ENCODE results near the gene SPIB. TPM values are rescaled to one million over a fixed set of nuclear protein-coding genes. Genes with fewer than 3 reads are reported as not detected.
"Not testable (repeated sequence)": the region's sequence is repeated elsewhere in the genome, so short reads cannot be mapped to it uniquely, and the experiment has no call there.

The SPIB gene
- polyA plus RNA-seq, 3 donors, result 0.97 to 1.4 (median 0.99) TPM

DNA sequence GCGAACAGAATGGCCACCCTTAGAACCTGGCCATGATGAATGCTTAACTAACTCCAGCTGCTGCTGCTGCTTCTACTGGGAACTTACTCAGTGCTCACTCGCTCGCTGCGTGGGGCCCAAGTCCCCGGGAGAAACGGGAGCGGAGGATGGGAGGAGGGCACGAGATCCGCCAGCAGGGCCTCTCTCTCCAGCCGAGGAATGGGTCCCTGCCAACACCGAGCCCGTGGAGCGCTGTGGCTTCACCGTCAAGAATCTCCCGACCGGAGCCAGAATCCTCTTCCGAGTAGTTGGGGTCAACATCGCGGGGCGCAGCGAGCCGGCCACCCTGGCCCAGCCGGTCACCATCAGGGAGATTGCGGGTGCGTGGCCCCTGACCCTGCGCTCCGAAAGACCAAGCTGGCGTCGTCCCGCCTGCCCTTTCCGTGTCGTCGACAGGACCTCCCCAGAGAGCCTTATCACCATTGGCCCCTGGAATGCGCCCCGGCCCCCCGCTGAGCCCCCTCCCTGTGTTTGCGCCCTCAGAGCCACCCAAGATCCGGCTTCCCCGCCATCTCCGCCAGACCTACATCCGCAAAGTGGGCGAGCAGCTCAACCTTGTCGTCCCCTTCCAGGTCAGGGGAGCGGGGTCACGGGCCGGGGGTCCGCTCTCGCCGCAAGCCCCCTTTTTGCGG lies 39.8 kb downstream of the SPIB start:
- peak in 1 of 11 donors; percentile 27 for DNase-seq (ENCODE audit: extremely low read depth in 1 of 11, low read depth in 9 of 11, low spot score in 4 of 11)

DNA sequence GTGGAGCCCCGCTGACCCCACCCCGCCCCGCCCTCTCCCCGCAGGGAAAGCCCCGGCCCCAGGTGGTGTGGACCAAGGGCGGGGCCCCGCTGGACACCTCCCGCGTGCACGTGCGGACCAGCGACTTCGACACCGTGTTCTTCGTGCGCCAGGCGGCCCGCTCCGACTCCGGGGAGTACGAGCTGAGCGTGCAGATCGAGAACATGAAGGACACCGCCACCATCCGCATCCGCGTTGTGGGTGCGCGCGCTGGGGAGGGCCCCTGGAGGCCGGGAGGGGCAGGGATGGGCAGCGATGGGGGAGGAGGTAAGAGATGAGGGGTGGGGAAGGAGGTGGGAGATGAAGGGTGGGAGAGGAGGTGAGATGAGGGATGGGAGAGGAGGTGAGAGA lies 40.3 kb downstream of the SPIB start:
- DNase-seq (ENCODE audit: extremely low read depth in 1 of 11, low read depth in 9 of 11, low spot score in 4 of 11), result no peak

DNA sequence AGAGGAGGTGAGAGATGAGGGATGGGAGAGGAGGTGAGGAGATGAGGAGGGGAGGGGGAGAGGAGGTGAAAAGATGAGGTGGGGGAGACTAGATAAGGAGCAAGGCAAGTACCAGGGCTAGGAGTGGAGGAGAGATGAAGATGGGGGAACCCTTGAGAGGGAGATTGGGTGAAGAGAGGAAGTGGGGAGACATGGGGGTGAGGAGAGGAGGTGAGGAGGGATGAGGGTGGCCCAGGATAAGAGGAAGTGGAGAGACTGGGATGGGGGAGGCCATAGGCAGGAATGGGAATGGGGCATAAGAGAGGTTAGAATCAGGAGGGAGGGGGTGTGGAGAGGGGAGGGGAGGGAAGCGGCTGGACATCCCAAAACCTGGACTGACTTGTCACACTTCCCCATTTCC lies 40.9 kb downstream of the SPIB start:
- no peak for DNase-seq (ENCODE audit: extremely low read depth in 1 of 11, low read depth in 9 of 11, low spot score in 4 of 11)

DNA sequence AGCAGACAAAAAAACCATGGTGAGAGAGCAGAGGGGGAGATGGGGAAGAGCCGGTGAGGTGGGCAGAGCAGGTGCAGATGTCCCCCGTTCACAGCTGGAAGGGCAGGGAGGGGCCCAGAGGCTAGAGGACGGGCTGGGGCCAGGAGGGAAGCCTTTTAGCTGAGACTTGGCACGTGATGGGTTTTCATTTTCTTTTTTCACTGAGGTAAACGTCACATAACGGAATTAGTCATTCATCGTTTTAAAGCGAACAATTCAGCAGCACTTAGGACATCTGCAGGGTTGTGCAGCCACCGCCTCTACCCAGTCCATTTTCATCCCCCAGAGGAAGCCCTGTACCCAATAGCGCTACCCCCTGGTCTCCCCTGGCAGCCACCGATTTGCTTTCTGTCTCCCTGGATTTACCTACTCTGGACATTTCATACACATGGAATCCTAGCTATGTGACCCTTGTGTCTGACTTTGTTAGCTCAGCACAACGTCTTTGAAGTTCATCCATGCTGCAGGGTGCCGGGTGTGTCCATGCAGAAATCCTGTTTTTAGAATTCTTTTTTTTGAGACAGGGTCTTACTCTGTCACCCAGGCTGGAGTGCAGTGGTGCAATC lies 41.5 kb downstream of the SPIB start:
- DNase-seq (ENCODE audit: extremely low read depth in 1 of 11, low read depth in 9 of 11, low spot score in 4 of 11), result peak in 1 of 11 donors; percentile 28

DNA sequence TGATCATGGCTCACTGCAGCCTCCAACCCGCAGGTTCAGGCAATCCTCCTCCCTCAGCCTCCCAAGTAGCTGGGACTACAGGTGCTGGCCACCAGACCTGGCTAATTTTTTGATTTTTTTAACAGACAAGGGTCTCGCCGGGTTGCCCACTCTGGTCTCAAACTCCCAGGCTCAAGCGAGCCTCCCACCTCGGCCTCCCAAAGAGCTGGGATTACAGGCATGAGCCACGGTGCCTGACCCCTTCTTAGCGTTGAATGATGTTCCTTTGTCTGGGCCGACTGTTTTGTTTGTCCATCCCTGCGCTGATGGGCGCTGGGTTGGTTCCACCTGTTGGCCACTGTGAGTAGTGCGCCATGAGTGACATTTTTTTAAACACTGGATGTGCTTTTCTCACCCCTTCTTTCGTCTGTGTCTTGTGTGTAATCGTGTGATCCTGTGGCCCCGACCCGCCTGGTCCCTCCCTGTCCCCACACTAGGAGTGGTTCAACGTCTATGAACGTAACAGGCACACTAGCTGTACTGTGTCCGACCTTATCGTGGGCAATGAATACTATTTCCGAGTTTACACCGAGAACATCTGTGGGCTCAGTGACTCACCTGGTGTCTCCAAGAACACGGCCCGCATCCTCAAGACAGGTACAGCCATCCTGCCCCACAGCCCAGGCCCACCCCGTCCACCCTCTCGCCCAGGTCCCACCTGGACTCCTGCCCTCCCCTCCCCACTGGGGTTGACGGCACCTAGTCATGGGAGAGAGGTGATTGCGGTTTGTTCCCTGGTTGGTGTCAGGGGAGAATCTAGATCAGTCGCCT lies 42.5 kb downstream of the SPIB start:
- peak in 5 of 11 donors; percentile 35 to 57 (median 53) for DNase-seq (ENCODE audit: extremely low read depth in 1 of 11, low read depth in 9 of 11, low spot score in 4 of 11)

DNA sequence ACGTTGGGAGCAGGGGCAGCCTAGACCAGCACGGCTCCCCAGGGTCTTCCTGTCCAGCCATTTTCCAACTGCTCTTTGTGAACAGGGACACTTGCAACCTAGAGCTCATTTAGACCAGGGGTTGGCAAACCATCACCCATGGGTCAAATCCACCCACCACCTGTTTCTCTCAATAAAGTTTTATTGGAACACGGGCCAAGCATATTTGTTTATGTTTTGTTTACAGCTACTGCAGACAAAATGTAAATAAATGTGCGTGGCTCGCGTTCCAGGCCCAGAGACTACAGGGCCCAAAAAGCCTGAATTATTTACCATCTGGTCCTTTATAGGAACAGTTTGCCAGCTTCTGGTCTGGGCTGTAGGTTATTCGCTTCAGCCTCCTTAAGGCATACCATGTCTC lies 44.2 kb downstream of the SPIB start:
- no peak for DNase-seq (ENCODE audit: extremely low read depth in 1 of 11, low read depth in 9 of 11, low spot score in 4 of 11)

DNA sequence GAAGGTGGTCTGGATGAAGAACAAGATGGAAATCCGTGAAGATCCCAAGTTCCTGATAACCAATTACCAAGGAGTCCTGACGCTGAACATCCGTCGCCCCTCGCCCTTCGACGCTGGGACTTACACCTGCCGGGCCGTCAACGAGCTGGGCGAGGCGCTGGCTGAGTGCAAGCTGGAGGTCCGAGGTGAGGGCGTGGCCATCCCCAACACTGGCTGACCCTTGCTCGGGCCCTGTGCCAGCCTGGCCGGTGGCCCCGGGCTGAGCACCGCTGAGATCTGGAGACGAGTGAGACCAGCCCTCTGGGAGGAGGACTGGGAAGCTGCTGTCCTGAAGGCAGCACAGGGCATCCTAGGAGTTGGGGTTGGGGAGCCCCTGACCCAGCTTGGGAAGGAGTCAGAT lies 45.6 kb downstream of the SPIB start:
- no peak for DNase-seq (ENCODE audit: extremely low read depth in 1 of 11, low read depth in 9 of 11, low spot score in 4 of 11)

DNA sequence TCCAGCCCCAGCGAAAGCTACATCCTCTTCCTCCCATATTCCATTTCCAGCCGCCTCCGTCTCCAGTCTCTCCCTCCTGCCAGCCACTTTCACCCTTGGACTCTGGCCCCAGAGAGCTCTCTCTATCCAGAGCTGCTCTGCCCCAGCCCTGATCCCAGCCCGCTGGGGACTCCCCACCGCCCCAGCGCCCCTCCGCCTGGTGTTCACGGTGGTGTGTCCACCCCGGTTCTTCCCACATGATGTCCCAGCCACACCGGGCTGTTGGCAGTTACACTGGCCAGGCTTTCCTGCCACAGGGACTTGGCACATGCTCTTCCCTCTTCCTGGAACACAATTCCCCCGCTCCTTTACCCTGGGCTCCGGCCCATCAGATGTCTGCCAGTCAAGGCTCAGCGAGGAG lies 46.3 kb downstream of the SPIB start:
- no peak for DNase-seq (ENCODE audit: extremely low read depth in 1 of 11, low read depth in 9 of 11, low spot score in 4 of 11)

DNA sequence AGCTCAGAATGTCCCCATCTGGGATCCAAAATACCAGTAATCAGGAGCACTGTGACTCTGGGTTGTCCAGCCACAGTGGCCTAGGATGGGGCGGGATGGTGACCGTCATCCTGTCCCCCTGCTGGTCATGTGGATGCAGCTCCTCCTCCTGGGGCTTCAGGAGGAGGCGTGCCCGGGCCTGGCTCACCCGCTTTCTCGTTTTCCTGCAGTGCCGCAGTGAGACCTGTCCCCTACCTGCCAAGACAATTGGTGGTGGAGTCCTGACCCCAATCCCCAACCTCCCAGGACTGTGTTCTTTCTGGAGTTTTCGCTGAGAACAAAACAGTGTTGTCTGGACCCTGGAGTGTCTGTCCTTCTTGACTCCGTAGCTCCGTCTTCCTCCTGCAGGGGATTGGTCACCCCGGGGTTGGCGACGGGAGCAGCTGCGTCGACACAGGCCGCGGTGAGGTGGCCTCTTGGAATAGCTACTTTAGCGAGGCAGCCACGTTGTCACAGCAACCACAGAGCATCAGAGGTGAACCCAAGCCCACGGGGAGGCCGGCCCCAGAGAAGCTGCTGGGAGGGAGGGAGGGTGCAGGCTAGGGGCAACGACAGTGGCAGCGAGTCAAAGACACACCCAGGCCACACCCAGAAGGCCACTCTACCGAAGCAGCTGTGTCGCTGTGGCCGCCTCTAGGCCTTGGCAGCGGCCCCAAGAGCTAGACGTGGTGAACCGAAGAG lies 47.4 kb downstream of the SPIB start:
- DNase-seq (ENCODE audit: extremely low read depth in 1 of 11, low read depth in 9 of 11, low spot score in 4 of 11), result peak in 1 of 11 donors; percentile 33

DNA sequence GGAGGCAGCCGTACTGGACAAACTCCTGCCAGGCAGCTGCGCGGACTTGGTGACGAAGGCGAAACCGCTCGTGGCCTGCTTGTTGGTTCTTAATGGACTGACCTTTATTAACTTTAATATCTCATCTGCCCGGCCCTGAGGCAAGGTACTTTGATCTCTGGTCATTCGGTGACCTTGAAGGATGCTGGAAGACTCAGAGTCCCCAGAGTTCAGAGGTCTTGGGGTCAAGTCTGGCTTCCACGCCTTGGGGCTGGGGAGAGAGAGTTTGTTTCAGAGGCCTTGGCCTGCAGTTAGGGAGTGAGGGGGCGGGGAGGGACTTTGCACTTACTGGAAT lies 47.9 kb downstream of the SPIB start:
- no peak for DNase-seq (ENCODE audit: extremely low read depth in 1 of 11, low read depth in 9 of 11, low spot score in 4 of 11)

DNA sequence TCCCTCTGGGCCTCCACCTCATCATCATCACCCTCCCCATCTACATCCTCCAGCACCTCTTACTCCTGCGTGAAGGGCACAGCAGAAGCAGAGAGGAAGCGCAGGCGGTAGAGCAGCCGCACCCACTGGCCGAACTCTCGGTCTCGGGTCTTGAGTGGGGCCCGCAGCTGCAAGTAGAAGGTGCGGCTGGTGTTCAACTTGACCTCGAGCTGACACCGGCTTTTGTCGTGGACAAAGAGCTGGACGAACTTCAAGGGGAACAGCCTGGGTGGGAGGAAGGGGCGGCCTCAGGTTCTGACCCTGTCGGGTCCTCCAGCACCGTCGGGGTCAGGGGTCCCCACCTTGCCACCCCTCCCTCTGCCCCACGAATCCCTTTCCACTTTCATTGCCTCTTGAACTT lies 48.8 kb downstream of the SPIB start:
- DNase-seq (ENCODE audit: extremely low read depth in 1 of 11, low read depth in 9 of 11, low spot score in 4 of 11), result no peak

DNA sequence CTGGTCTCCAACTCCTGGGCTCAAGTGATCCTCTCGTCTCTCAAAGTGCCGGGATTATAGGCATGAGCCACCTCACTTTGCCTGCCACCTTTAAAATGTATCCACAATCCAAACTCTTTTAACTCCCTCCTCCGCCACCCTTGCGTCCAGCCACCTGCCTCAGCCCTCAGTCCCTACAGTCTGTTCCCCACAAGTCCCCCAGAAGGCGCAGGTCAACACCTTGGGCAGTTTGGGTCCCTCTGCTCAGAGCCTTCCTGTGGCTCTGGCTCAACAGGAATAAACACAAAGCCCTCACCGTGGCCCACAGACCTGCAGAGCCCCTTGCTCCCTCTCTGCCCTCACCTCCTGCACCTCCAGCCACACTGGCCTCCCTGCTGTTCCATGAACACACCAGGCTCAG lies 50.1 kb downstream of the SPIB start:
- no peak for DNase-seq (ENCODE audit: extremely low read depth in 1 of 11, low read depth in 9 of 11, low spot score in 4 of 11)

DNA sequence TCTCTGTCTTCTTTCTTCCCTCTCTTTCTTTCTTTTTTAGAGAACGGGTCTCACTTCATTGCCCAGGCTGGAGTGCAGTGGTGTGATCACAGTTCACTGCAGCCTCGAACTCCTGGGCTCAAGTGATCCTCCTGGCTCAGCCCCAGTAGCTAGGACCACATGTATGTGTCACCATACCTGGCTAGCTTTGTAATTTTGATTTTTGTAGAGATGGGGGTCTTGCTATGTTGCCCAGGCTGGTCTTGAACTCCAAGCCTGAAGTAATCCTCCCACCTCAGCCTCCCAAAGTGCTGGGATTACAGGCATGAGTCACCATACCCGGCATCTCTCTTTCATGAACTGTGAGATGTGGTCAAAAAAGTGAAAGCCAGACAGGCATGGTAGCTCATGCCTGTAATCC lies 54.6 kb downstream of the SPIB start:
- not testable (repeated sequence) for DNase-seq (ENCODE audit: extremely low read depth in 1 of 11, low read depth in 9 of 11, low spot score in 4 of 11)

DNA sequence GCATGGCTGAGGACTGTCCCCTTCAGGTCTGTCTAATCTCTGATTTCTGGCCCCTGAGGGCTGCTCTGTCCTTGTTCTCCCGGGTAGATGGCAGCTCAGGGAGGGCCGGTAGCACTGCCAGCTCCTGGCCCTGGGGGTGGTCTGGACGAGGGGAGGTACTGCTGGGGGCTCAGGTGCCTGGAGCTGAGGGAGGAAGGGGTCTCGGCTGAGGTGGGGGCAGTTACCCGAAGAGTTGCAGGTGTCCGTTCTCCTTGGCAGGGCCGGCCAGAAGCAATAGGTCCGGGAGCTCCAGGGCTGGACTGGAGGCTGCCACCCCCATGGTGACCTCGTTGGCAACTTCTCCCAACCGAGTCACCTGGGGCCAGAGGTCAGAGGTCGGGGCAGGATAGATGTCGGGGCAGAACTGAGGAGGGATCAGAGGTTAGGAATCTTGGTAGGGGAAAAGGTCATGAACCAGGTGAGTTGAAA lies 56.4 kb downstream of the SPIB start:
- no peak for DNase-seq (ENCODE audit: extremely low read depth in 1 of 11, low read depth in 9 of 11, low spot score in 4 of 11)

DNA sequence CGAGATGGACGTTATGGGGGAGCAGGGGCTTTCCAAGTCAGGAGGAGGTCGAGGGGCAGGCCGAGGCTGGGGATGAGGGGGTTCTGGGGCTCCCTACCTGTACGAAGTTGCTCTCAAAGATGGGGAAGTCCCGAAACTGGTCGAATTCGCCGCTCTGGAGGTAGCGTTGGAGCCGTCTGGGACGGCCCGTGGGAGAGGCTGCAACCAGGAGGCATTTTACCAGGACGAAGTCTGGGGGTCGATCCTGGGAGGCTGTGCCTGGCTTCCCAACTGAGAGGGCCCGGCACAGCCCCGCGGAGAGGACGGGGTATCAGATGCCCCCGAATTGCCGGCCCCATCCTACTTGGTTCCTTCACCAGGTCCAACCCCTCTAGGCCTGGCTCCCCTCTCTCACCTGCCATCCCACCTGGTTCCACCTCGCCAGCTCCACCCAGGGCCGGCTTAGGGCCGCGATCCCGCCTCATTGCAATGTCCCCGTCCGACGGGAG lies 57.0 kb downstream of the SPIB start:
- no peak for DNase-seq (ENCODE audit: extremely low read depth in 1 of 11, low read depth in 9 of 11, low spot score in 4 of 11)

DNA sequence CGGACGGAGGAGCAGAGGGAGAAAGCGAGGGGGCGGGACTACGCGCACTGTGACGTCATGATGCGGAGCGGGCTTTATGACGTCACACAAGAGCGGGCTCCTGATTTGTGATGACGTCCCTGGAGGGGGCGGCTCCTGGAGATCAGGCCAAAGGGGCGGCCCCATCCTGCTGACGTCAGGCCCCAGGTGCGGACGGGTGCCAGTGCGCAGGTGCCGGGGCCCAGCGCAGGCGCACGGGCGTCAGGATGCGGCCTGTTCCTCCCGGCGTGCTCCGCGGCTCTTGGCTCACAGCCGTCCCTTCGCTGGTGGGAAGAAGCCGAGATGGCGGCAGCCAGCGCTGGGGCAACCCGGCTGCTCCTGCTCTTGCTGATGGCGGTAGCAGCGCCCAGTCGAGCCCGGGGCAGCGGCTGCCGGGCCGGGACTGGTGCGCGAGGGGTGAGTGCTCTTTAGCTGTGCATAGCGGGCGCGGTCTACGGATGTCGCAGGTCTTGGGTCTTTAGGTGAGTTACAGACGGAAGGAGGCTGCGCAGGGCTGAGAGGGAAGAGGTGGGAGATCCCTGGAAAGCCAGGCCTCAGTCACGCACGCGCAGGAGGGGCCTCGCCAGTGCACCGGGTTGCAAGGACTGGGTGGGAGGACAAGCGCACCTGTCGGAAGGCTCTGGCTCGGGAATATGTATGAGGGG lies 57.6 kb downstream of the SPIB start, which contains the start of the genes EMC10 and GARIN5A:
Gene EMC10 (plus strand): TSS at position 284 of the 683 bp plus-strand sequence. CDS start 38 bp downstream, at position 322.
Gene GARIN5A (minus strand): TSS at position 625 of the 683 bp plus-strand sequence. CDS start 460 bp downstream, at position 165.
- DNase-seq (ENCODE audit: extremely low read depth in 1 of 11, low read depth in 9 of 11, low spot score in 4 of 11), result peak; percentile 77 to 95 (median 91)

DNA sequence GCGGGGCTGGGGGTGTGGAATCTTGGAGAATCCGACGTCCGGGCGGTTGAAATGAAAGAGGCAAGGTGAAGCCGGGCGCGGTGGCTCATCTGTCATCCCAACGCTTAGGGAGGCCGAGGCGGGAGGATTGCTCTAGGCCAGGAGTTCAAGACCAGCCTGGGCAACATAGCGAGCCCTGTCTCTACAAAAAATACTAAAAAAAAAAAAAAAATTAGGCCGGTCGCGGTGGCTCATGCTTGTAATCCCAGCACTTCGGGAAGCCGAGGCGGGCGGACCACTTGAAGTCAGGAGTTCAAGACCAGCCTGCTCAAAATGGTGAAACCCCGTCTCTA lies 58.1 kb downstream of the SPIB start:
- no peak for DNase-seq (ENCODE audit: extremely low read depth in 1 of 11, low read depth in 9 of 11, low spot score in 4 of 11)

DNA sequence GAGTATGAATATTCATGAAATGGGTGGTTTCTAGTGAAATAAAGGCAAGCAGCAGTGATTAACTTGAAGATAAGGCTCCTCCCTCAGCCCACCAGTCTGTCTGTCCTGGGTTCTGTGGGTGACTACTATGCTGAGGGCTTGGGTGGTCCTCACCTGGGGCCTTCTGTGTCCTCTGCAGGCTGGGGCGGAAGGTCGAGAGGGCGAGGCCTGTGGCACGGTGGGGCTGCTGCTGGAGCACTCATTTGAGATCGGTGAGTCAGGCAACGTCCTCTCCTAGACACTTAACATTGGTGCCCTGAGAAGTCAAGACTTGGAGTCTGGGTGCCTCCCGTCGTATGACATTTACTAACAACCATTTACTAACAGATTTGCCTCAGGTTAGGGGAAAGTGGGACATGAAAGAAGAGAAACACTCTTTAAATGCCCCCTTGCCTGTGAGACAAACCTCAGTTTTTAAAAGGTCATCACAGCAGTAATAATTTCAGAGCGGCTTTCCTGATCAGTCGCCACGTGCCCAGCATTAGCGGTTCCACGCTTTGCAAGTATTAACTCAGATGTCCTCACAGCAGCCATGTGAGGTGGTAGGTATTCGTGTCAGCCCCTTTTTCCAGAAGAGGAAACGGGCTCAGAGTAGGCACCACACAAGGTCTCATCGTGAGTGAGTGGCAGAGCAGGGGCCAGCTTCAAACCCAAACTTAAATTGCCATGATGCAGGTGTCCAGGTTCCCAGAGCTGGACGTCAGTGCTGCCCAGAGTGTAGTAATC lies 59.2 kb downstream of the SPIB start:
- no peak for DNase-seq (ENCODE audit: extremely low read depth in 1 of 11, low read depth in 9 of 11, low spot score in 4 of 11)

Data from renal cortex interstitium (tissue), 11 donors.